T-helper 2 cell treated with Interferon-gamma antibody and Interleukin-4, amounts not matched to agents 100 ng/mL and 5 ng/mL, for 36 hours (primary cell): Measurements from ENCODE around the gene MDM2. TPM values are rescaled to one million over a fixed set of nuclear protein-coding genes. Genes with fewer than 3 reads are reported as not detected.

ENCODE experiments used
- intact Hi-C: fragments of 100-400 bp; cut with micrococcal nuclease; formaldehyde crosslinking; loops from one replicate; pipeline ENCODE4 v1.15.1; 2023
- total RNA-seq: library from RNA; stranded (reverse); gene quantifications from 2 replicates; pipeline ENCODE4 v1.2.3, GENCODE V29; 2022

Gene MDM2
- total RNA-seq, 1 donor from 2014 or later = 213 TPM

- intact Hi-C loops = no loop called here
Observed at GRCh38 chr12:68873316-68873715, 65.3 kb downstream of the MDM2 start.

GRCh38 chr12:68876461-68876860 lies 68.5 kb downstream of the MDM2 start:
- intact Hi-C loops = no loop called here

GRCh38 chr12:68877583-68877982 lies 69.6 kb downstream of the MDM2 start:
- intact Hi-C loops = no loop called here

- intact Hi-C loops = no loop called here
Observed at GRCh38 chr12:68878283-68878682, 70.3 kb downstream of the MDM2 start.

- intact Hi-C loops = no loop called here
Observed at GRCh38 chr12:68878846-68879245, 70.9 kb downstream of the MDM2 start.

- intact Hi-C loops = no loop called here
Observed at GRCh38 chr12:68880660-68881325, 72.8 kb downstream of the MDM2 start.

GRCh38 chr12:68882251-68882964 lies 74.4 kb downstream of the MDM2 start:
- intact Hi-C loops = no loop called here

- intact Hi-C loops = no loop called here
Observed at GRCh38 chr12:68883151-68883550, 75.2 kb downstream of the MDM2 start.

GRCh38 chr12:68884251-68884650 lies 76.3 kb downstream of the MDM2 start:
- intact Hi-C loops = no loop called here

GRCh38 chr12:68885381-68885780 lies 77.4 kb downstream of the MDM2 start:
- intact Hi-C loops = loop anchor here (5.0 kb wide), 1 partner anchor 47 kb away; the partner anchor contains the start of gene CPM

- intact Hi-C loops = loop anchor here (5.0 kb wide), 1 partner anchor 45 kb away; the partner anchor contains the start of gene CPM
Observed at GRCh38 chr12:68886636-68887572, 78.9 kb downstream of the MDM2 start.

- intact Hi-C loops = loop anchor here (1.0 to 5.0 kb wide), 2 partner anchors 32 to 45 kb away; partner anchors contain the start of gene CPM
Observed at GRCh38 chr12:68887641-68888040, 79.7 kb downstream of the MDM2 start.

- intact Hi-C loops = loop anchor here (1.0 to 5.0 kb wide), 2 partner anchors 31 to 44 kb away; partner anchors contain the start of gene CPM
Observed at GRCh38 chr12:68888243-68888642, 80.3 kb downstream of the MDM2 start.

GRCh38 chr12:68890701-68891113 lies 82.7 kb downstream of the MDM2 start:
- intact Hi-C loops = no loop called here

- intact Hi-C loops = no loop called here
Observed at GRCh38 chr12:68891141-68891540, 83.2 kb downstream of the MDM2 start.

GRCh38 chr12:68893201-68893600 lies 85.2 kb downstream of the MDM2 start:
- intact Hi-C loops = no loop called here

GRCh38 chr12:68893741-68894140 lies 85.8 kb downstream of the MDM2 start:
- intact Hi-C loops = no loop called here

GRCh38 chr12:68894276-68894855 lies 86.4 kb downstream of the MDM2 start:
- intact Hi-C loops = no loop called here

GRCh38 chr12:68896881-68897540 lies 89.0 kb downstream of the MDM2 start:
- intact Hi-C loops = no loop called here

- intact Hi-C loops = no loop called here
Observed at GRCh38 chr12:68899251-68899771, 91.3 kb downstream of the MDM2 start.
